NOMO-1 treated with dmso at 0.1 percent for 144 hours (cell line): Measurements from ENCODE around the gene THBS4.

Experiments
- DNase-seq: peaks from one replicate; lab custom pipeline; 2025; ENCODE audit not compliant: unreplicated experiment; lab: John Stamatoyannopoulos, UW

The THBS4 gene

DNA sequence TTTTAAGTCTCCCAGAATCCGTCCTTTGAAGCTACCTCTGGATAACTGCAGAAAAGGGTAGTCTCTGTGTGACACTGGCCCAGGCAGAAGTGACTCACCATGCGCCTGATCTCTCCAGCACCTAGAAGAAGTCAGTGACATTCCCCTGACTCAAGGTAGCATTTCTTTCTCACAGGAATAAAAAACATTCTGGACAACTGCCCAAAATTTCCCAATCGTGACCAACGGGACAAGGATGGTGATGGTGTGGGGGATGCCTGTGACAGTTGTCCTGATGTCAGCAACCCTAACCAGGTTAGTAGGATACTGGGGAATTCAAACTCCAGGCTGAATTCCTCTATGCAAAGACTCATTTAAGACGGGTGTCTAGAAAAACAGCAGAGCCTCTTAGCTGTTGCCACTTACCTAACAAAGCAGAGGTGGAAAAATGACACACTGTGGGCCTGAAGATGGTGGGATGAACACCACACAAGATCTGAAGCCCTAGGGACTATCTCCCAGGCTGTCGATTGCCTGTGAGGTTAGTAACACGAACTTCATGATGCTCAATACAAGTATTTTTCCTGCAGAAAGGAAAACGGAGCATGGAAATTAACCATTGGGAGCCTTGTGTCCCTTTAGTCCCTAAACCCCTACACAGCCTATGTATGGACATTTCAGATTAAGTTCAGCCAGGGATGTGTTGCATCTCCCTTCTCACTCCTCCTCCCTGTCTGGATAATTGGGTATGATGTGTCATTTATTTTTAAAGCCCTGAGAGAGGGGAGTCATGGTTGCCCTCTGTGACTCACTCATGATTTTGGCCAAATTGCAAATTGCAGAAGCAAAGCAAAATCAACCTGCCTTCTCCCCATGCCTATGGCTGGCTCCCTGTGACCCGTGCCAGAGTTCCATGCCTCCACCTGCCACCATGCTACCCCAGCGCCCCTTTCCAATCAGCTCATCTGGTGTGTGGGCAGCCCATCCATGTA lies 37.2 kb downstream of the THBS4 start:
- DNase-seq: peak; percentile 24

DNA sequence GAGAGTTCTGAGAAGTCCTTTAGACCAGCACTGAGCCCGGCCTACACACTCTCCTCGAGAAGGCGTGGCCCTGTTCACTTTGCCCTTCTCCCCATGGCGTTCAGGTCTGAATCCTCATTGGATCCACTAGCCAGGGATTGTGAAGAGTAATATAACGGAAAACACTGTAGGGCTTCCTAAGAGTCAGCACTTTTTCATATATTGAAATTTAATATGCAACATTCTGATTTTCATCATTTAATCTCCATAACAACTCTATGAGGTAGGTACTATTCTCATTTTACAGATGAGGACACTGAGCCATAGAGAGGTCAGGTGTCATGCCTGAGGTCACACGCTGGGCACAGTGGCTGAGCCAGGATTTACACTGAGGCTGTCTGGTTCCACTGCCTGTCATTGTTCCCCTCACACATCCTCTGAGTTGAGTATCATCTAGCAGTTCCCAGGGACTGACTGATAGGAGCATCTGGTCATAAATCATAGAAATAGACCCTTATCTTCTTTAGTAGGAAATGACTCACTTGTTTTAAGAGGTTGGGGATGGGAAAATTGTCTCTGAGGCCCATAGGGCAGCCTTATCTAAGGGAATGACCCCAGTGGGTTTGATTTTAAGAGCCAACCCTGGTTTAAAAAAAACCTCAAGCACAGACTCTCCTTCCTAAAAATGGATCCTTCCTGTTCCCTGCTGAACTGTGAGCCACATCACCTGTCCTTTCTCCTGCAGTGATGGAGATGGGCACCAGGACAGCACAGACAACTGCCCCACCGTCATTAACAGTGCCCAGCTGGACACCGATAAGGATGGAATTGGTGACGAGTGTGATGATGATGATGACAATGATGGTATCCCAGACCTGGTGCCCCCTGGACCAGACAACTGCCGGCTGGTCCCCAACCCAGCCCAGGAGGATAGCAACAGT lies 41.2 kb downstream of the THBS4 start:
- DNase-seq: no peak

DNA sequence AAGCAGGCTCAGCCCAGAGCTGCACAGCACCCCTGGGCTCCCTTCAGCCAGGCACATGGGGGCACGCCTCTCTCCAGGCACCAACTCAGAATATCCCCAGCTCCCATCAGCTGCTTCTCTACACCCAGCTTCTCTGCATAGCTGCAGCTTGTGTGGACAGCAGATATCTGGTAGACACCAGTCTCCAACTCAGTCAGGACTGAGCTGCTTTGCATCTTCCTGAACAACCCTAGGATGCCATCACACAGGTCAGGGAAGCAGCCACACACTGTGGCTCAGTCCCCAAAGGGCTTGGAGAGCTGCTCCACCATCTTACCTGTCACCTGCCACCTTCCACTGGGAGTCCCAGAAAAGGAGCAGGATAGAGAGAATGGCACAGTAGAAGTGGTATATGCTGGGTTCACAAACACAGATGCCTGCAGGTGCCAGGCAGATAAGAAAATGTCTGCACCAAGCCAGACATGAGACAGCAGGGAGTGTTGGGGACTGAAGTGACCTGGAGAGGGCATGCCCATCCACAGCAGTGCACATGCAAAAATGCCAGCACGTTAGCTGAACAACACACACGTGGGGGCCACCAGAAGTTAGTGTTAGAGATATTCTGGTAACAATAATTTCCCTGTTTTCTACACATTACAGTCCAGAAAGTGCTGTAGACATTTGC lies 42.0 kb downstream of the THBS4 start:
- no peak for DNase-seq

DNA sequence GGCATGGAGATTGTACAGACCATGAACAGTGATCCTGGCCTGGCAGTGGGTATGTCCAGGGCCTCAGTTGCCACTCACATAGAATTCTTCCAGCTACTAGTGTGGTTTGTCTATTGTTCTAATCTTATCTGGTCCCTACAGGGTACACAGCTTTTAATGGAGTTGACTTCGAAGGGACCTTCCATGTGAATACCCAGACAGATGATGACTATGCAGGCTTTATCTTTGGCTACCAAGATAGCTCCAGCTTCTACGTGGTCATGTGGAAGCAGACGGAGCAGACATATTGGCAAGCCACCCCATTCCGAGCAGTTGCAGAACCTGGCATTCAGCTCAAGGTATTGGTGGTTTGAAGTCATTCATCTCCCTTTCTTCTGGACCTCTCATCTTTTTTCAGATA lies 43.8 kb downstream of the THBS4 start:
- no peak for DNase-seq

DNA sequence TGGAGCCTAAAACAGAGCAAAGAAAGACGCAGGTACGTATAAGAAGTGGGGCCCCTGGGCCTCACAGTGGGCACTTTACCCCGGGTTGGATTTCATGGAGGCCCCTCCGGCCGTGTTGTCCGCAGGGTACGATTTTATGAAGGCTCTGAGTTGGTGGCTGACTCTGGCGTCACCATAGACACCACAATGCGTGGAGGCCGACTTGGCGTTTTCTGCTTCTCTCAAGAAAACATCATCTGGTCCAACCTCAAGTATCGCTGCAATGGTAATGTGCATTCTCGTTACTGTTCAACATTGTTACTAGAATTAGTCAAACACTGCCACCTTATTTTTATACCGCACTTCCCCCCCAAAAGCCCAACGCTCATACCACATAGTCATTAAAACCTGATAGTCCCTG lies 47.1 kb downstream of the THBS4 start:
- no peak for DNase-seq

DNA sequence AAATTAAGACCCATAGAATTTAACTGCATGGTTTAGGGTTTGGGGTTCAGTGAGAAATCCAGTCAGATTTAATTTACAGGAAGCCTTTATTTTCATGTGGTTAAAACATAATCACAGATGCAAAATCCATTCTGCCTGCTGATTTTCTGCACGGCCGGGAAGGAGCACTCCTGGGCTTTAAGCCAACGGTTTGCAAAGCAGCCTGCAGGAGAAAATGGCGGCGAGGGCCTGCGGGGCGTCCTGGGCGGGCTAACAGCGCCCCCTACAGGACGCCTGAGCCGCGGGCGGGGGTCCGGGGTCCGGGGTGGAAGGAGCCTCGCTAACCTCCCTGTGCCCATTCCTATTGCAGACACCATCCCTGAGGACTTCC lies 47.6 kb downstream of the THBS4 start:
- no peak for DNase-seq

DNA sequence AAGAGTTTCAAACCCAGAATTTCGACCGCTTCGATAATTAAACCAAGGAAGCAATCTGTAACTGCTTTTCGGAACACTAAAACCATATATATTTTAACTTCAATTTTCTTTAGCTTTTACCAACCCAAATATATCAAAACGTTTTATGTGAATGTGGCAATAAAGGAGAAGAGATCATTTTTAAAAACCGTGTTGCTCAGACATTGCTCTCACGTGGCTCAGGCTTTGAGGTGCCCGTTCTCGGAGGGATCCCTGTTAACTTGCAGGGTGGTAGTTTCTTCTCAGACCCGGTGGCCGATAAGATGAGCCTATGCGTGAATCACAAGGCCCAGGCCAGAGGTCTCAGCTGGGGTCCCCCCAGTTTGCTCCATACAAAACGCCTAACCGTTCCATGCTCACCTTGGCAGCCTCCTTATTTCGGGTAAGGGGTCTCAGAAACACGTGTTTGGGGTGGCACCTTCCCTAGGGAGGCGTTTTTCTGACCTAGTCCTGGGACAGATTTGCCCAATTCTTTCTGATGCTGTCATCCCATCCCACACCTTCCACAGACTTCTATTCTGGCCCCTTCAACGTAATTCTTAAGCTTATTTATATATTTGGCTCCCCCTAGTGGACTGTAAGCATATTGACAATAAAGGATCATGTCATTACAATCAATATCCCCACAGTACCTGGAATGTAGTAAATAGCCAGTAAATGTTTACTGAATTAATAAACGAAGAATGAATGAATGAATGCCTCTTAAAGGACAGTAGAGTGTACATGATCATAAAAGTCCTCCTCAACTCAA lies 48.1 kb downstream of the THBS4 start:
- DNase-seq: no peak

DNA sequence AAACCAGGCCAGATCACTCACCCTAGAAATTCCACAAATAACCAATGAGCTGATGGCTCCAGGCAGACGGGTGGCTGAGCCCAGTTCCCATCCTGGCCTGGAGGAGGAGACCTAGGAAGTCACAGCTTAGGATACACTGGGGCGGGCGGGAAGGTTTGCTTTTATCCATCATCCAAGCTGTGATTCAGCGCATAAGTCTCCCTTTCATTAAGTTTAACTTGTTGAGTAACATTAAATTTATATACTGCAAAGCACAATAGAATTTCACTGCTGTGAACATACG lies 55.7 kb downstream of the THBS4 start:
- no peak for DNase-seq

DNA sequence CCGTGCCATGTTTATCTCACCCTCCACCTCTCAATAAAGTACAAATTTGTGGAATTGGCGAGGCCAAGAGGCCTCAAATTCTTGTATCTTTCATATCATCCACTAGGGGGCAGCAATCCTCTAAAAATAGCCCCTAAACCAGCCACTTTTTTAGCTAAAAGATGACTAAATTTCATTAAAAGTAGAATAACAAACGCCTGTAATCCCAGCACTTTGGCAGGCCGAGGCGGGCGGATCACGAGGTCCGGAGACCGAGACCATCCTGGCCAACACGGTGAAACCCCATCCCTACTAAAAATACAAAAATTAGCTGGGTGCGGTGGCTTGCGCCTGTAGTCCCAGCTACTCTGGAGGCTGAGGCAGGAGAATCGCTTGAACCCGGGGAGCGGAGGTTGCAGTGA lies 56.6 kb downstream of the THBS4 start:
- peak; percentile 42 for DNase-seq

DNA sequence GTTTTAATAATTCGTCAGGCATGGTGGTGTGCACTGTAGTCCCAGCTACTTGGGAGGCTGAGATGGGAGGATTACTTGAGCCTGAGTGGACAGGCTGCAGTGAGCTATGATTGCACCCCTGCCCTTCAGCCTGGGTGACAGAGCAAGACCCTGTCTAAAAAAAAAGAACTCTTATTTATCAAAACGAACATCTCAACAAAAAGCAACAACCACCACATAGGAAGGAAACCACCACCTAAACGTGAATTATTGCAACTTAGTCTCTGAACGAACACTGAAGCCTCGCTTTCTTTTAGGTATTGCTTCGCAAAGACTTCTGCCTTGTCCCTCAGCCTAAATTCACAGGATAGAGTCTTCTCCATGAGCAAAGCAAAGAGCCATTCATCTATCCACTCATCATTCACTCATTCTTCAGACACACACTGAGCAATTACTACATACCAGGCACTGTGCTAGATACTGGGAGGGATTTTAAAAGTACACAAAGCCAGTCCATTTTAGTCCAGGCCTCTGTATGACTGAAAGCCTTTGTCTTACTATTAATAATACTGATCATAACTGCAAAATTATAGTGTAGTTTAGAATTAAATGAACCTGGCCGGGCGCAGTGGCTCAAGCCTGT lies 57.4 kb downstream of the THBS4 start:
- no peak for DNase-seq

DNA sequence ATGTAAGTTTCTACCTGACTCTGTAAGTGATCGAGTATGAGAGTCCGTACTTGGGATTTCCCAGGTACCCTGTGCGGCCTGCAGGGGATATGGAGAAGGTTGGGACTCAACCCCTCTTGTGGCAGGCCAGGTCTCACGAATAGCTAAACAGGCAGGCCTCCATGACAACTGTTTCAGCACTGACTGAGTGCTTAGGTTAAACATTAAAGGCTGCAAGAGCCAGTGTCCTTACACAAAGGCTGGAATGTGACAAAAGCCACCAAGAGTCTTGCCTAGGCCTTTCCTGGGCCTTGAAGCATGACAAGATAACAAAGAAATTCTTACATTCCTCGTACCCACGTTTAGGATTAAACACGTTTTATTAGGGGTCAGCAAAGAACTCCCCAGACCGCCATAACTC lies 58.6 kb downstream of the THBS4 start:
- no peak for DNase-seq

DNA sequence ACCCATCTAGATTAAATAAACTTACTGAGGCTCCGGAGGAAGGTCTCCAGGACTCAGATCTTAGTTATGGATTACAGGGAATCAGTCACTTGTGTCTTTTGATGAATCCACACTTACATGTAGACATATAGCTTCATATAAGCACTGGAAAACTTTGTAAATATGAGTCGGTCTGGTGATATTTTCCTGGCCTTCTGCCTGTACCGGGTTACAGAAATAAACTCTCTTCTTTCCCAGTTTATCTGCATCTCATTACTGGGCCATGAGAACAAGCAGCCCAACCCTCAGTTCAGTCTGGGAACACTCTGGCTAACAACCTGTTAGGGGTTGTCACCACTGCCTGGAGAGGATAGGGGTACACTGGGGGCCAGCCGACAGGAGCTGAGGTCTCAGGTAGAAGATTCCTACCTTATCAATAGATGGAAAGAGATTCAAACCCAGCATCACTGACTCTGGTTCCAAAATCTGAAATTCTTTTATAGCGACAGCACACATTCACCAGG lies 59.1 kb downstream of the THBS4 start:
- no peak for DNase-seq

DNA sequence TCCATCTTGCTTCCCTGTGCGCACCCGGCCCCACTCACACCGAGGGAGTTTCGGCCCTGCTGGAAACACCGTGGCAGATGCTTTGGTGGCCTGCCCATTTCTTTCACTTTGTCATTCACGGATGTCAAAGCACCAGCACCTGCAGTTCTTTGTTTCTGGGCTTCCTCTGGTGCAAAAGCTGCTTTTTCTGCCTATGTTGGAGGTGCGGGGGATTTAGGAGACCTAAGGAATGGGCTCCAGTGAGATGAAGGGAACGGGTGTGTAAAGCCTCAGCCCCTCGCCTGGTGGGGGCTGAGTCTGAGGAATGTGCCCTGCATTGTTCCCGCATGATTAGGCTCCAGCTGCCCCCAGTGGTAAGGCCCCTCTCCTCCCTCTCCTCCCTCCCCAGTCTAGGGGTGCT lies 62.3 kb downstream of the THBS4 start:
- DNase-seq: no peak

DNA sequence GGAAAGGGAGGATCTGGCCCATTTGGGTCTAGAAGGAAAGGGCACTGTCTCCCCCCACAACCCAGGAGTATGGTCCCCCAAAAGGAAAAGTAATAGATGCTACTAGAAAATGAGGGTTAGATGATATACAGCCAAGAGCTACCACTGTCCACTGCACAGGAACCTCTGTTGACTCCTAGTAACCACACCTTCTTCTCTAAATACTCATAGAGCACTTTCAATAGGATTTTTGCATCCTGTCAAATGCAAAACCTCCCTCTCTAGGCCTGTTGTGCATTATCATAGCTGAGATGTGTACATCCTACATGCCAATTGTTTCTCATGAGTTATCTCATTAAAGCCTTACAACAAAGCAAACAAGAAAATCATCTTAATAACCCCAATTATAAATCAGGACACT lies 66.8 kb downstream of the THBS4 start:
- DNase-seq: no peak

DNA sequence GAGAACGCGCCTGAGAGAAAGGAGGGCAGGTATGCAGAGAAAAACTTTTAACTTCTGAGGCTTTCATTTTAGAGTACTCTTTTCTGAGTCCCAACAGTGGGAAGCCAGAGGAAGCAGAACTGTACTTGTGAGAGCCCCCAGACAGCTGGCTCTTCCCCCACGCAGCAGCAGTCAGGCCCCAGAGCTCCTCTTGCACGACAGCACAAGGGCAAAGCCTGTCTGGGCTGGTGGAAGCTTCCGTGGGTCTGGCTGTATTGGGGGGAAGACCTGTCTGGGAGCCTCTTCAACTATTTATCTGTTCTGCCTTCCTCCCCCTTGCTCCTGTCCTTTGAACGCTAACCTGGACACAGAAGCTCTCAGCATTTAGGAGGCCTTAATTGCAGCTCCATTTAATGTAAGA lies 68.2 kb downstream of the THBS4 start:
- DNase-seq: no peak

DNA sequence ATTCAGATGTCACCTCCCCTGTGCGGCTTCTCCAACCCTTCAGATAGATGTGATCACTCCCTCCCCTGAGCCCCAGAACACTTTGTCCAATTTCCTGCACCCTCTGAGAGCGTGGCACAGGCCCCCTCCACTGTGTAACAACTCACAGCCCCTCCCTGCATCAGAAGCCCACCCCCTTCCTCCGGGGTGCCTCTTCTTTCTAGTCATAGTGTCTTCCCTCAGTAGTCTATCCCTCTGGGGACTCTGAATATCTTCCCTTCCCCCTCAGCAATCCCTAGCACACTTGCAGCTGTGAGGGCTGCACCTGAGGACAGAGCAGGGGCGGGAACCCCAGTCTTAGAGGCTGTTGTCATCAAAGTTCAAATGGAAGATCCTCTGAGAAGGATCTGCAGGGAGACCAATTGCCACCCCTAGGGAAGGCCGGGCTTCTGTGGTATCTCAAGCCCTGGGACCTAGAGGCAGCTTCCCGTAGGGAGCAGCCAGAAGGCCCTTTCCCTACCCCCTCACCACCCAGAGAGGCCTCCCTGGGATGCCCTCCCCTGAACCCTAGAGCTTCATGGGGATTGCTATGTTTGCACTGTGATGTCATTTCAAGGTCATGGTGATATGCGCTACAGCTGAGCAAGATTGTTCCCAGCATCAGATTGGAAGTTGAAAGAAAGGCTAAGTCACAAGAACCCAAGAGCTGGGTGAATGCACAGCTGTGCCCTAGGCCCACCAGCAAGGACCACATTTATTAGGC lies 70.7 kb downstream of the THBS4 start:
- DNase-seq: no peak

DNA sequence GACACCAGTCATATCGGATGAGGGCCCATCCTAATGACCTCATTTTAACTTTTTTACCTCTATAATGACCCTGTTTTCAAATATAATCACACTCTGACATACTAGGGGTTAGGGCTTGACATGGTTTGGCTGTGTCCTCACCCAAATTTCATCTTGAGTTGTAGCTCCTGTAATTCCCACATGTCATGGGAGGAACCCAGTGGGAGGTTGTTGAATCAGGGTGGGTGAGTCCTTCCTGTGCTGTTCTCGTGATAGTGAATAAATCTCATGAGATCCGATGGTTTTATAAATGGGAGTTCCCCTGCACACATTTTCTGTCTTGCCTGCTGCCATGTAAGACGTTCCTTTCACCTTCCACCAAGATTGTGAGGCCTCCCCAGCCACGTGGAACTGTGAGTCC lies 71.8 kb downstream of the THBS4 start:
- no peak for DNase-seq

DNA sequence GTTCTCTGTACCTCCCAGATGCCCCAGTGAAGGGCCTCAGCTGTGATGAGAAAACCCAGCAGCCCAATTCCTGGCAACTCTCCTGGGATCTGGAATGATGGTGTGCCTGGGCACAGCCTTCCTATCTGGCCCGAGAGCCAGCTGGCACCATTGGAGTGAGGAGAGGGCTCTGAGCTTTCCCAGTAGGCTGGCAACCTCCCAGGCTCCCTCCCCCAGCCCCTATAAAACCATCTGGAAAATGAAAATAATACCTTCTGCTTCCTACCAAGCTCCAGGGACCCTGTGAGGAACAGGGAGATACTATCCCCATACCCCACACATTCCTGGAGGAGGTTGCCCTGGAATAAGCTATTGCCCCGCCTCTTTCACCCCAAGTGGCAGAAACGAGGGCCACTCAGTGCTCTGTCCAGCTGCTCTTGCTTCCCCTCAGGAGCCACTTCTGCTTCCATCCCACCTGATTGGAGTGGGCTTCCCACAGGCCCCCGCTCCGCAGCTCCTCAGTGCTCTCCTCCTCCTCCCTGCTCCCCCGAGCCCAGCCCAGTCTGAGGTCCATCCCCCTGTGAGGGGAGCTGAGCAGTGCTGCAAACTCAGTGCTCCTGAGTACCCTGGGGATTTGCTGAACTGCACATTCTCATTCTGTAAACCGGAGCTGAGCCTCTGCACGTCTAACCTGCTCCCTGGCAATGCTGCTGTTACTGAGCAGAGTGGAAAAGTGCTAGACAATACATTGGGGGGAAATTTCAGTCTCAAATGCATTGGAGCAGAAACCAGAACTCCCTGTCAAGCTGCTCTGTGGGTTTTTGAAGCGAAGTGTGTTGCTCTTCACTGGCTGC lies 74.7 kb downstream of the THBS4 start:
- no peak for DNase-seq
